Measurements from ENCODE around the gene ZNF682. TPM values are rescaled to one million over a fixed set of nuclear protein-coding genes. Genes with fewer than 3 reads are reported as not detected.

The ZNF682 gene
- total and polyA plus RNA-seq, 2 of the 13 experiments (the other 11 are each of a cell fraction or from before 2014, with no cell fraction given) = 2.0 to 7.2 TPM

GRCh38 chr19:20077791-20078463, 38.6 kb upstream of the ZNF682 start, which contains the start of gene ZNF90 (continued):
- peak; percentile 81 for TF ChIP-seq NFYC (CRISPR knock-in tag; IDR thresholded peaks at IDR 0.05)
- peak; percentile 19; the same call in 1 of the 2 replicates for TF ChIP-seq ZMYM4 (CRISPR knock-in tag; IDR thresholded peaks at IDR 0.05)
- TF ChIP-seq PATZ1 (CRISPR knock-in tag; IDR thresholded peaks at IDR 0.05) = no peak
- no peak for TF ChIP-seq SMAD1 (CRISPR knock-in tag; IDR thresholded peaks at IDR 0.05; ENCODE audit: borderline replicate concordance, low read depth)
- TF ChIP-seq CHCHD3 (CRISPR knock-in tag; IDR thresholded peaks at IDR 0.05) = no peak
- 0 out of 2 replicates have a peak, but pooled peaks have one; percentile 20 for TF ChIP-seq UBTF (CRISPR knock-in tag; IDR thresholded peaks at IDR 0.05)
- no peak for TF ChIP-seq KAT2B (IDR thresholded peaks at IDR 0.05; ENCODE audit: borderline replicate concordance, low read depth, low read length)
- TF ChIP-seq THYN1 (CRISPR knock-in tag; IDR thresholded peaks at IDR 0.05; ENCODE audit: borderline replicate concordance, low read depth) = no peak
- no peak; the same call in 1 of the 2 replicates for TF ChIP-seq GABPB1 (CRISPR knock-in tag; IDR thresholded peaks at IDR 0.05)
- TF ChIP-seq HNRNPK (IDR thresholded peaks at IDR 0.05; ENCODE audit: low read depth, low read length, poor library complexity, severe bottlenecking) = no peak
- TF ChIP-seq TRIM22 (IDR thresholded peaks at IDR 0.05) = no peak
- TF ChIP-seq NFKBIZ (CRISPR knock-in tag; IDR thresholded peaks at IDR 0.05) = no peak
- no peak for TF ChIP-seq ARNT (IDR thresholded peaks at IDR 0.05)
- no peak for TF ChIP-seq FOXP1 (IDR thresholded peaks at IDR 0.05)
- TF ChIP-seq FOXP1 (CRISPR knock-in tag; IDR thresholded peaks at IDR 0.05) = no peak
- TF ChIP-seq ZUFSP (CRISPR knock-in tag; IDR thresholded peaks at IDR 0.05; ENCODE audit: borderline replicate concordance) = no peak
- TF ChIP-seq POLR2A (IDR thresholded peaks at IDR 0.05; ENCODE audit: insufficient read depth in 1 of 2, low read depth in 2 of 2, low read length in 2 of 2) = peak; percentile 38; a peak in 1 of 4 replicates
- no peak for TF ChIP-seq FOXK1 (CRISPR knock-in tag; IDR thresholded peaks at IDR 0.05; ENCODE audit: borderline replicate concordance, low read depth)
- TF ChIP-seq PRMT3 (CRISPR knock-in tag; IDR thresholded peaks at IDR 0.05; ENCODE audit: borderline replicate concordance, low read depth) = no peak
- TF ChIP-seq ARHGAP35 (CRISPR knock-in tag; IDR thresholded peaks at IDR 0.05; ENCODE audit: borderline replicate concordance) = no peak
- TF ChIP-seq PHF8 (CRISPR knock-in tag; IDR thresholded peaks at IDR 0.05) = peak; percentile 47
- TF ChIP-seq RFXANK (CRISPR knock-in tag; IDR thresholded peaks at IDR 0.05) = no peak
- TF ChIP-seq ZNF776 (CRISPR knock-in tag; IDR thresholded peaks at IDR 0.05) = no peak
- TF ChIP-seq DPF2 (CRISPR knock-in tag; IDR thresholded peaks at IDR 0.05; ENCODE audit: borderline replicate concordance, low read depth) = no peak
- TF ChIP-seq PRPF4 (IDR thresholded peaks at IDR 0.05; ENCODE audit: low read depth, low read length, poor library complexity, severe bottlenecking) = no peak

Data from HepG2 (cell line).